WI38 (cell line): Measurements from ENCODE around the gene LGALS3BP.

Experiments
- H3K4me3 ChIP-seq: 2 replicates; pipeline ENCODE4 v1.5.1; 2011; ENCODE audit warnings: low read depth, mild to moderate bottlenecking, control low read depth, low read length
- CTCF ChIP-seq: IDR thresholded peaks from 2 replicates; pipeline ENCODE4 v1.5.1; 2012; ENCODE audit warnings: low read depth, mild to moderate bottlenecking, control low read depth, low read length

Gene LGALS3BP

GRCh38 chr17:78925662-78926555, 53.8 kb downstream of the LGALS3BP start:
- no peak for TF ChIP-seq CTCF
- H3K4me3 ChIP-seq, result peak overlapping the region; percentile 56

DNA sequence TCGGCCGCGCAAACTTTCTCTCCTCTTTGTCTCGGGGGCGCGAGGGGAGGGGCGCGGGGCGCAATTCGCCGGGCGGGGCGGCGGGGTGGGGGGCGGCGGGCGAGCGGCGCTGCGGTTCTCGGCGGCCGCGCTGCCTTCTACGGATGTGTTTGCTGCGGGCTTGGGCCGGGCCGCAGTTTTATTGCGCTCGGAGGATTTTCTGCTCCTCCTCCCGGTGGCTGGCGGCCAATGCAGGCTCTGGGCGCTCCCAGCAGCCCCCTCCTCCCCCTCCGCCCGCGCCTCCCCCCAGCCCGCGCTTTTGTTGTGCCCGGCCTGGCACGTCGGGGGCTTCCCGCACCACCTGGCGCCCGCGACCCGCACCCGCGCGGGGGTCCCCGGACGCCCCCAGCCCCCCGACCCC, 54.5 kb downstream of the LGALS3BP start, which contains the start of gene TIMP2:
TSS of gene TIMP2 (minus strand) at position 154 of the 400 bp plus-strand sequence. CDS start 299 bp downstream, outside the sequence.
- no peak for TF ChIP-seq CTCF
- peak within 1 kb of the TSS; percentile 90 for H3K4me3 ChIP-seq

GRCh38 chr17:78924481-78925151, 55.1 kb downstream of the LGALS3BP start:
- H3K4me3 ChIP-seq, result peak overlapping the region; percentile 90
- TF ChIP-seq CTCF, result no peak

DNA sequence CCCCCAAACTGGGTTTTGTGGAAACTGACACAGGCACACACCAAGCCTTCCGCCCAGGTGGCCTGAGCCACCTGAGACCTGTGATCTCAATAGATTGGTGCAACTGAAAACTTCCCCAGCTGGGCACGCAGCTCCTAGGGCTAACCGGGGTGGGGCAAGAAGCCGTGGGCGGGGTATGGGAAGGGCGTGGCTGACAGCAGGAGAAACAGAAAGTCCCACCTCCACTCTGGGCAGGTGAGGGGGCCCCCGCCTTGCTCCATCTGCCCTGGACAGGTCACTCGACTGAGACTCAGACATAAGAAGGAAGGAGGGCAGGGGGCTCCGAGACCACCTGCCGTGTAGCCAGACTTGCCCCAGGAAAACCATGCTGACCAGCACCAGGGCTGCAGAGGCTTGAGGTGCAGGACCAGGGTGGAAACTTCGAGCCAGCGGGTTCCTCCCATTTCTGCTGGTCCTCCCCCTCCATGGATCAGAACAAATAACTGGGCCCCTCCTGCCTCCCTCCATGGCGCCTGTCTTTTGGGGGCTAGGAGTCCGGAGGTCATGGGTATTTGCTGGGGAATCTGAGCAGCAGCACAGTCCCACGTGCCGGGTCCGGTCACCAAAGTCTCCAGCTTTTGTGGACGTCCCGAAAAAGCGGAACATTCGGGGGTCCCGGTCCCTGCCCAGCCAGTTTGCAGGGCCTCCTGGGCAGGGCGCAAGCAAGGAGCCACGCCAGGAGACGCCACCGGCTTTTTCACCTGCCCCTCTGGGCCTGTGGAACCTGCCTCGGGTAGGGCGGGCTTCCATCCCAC, 55.9 kb downstream of the LGALS3BP start:
- no peak for TF ChIP-seq CTCF
- H3K4me3 ChIP-seq, result peak overlapping the region; percentile 90

DNA sequence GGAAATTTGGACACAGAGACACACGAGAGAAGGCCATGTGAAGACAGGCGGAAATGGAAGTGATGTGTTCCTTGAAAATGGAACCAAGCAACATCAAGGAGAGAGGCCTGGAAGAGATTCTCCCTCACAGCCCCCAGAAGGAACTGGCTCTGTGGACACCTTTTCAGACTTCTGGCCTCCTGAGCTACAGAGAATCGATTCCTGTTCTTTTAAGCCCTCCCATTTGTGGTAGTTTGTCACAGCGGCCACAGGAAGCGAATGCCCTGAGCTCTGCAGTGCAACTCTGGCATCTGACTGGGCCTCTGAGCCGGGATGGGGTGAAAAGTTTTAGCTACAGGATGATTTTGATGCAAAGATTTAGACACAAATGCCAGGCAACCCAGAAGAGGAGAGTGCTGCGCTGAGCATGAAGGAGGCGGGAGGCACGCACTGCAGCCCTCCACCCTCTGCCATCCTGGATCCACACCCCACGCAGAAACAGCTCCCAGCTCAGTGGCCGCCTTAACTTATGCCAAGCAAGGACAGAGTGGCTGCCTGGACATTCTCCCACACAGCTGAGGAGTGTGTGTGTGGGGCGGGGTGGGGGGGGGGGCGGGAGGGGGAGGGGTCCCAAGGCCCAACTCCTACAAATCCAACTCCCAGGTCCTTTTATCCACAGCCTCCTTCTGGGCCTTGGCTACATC, 56.8 kb downstream of the LGALS3BP start:
- peak overlapping the region; percentile 90 for H3K4me3 ChIP-seq

More for the DNA sequence above, 56.8 kb downstream of the LGALS3BP start:
- TF ChIP-seq CTCF, result no peak
